Measurements from ENCODE around the gene FARP2.

DNA sequence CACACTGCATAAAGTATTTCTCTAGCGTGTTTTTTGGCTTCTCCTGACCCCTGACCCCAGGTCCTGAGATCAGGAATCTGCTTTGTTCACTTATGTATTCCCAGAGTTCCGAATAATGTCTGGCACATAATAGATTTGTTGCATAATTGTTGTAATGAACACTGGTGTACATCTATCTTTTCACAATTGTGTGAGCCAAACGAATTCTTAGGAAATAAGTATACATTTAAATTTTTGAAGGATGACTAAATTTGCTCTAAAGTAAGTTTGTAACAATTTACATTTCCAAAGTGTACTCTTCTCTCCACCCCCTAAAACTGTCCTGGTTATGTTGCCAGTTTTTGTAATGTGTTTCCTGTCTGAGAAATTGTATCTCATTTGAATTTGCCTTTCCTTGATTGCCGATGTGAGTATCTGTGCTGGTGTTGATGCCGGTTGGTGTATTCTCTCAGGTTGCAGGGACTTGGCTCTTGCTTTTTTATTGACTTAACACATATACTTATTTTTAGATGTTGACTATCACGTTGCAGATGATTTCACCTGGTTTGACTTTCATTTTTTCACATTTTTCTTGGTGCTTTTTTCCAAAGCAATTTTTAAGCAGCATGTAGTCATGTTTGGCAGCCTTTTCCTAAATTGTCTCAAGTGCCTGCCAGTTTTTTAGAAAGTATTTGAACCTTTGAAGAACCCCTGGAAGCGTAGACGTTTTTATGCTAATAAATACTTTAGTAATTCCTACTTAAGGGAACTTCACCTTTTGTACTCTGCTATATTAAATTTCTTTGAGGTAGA lies 16.1 kb upstream of the FARP2 start:
- TF ChIP-seq, protein P1, sequence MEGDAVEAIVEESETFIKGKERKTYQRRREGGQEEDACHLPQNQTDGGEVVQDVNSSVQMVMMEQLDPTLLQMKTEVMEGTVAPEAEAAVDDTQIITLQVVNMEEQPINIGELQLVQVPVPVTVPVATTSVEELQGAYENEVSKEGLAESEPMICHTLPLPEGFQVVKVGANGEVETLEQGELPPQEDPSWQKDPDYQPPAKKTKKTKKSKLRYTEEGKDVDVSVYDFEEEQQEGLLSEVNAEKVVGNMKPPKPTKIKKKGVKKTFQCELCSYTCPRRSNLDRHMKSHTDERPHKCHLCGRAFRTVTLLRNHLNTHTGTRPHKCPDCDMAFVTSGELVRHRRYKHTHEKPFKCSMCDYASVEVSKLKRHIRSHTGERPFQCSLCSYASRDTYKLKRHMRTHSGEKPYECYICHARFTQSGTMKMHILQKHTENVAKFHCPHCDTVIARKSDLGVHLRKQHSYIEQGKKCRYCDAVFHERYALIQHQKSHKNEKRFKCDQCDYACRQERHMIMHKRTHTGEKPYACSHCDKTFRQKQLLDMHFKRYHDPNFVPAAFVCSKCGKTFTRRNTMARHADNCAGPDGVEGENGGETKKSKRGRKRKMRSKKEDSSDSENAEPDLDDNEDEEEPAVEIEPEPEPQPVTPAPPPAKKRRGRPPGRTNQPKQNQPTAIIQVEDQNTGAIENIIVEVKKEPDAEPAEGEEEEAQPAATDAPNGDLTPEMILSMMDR (IDR thresholded peaks at IDR 0.05): no peak
- TF ChIP-seq POLR2A (IDR thresholded peaks at IDR 0.05) (no peak), EP300 (IDR thresholded peaks at IDR 0.05) (no peak)
